Aorta (tissue), 5 donors: Measurements from ENCODE around the gene FNDC7. TPM values are rescaled to one million over a fixed set of nuclear protein-coding genes. Genes with fewer than 3 reads are reported as not detected.
"Not testable (repeated sequence)": the region's sequence is repeated elsewhere in the genome, so short reads cannot be mapped to it uniquely, and the experiment has no call there.

Experiments
- ATAC-seq: fragments of 200-7000 bp; cut with Tn5 transposase; one replicate; pipeline ENCODE4 v1.9.1; 2022; ENCODE audit warnings: moderate library complexity; ENCODE audit not compliant: low FRiP score
- DNase-seq, 2 donors: peaks; one replicate each; pipeline ENCODE4 v3.0.0-alpha.2; 2020
- H3K27ac ChIP-seq, 2 donors: one replicate each; pipeline ENCODE4 v1.5.1; 2013; ENCODE audit warnings: low read length in 2 of 2, mild to moderate bottlenecking in 2 of 2, moderate library complexity in 2 of 2, control low read depth in 1 of 2, inconsistent platforms in 1 of 2, low read depth in 1 of 2
- H3K27me3 ChIP-seq, 2 donors: one replicate each; pipeline ENCODE4 v1.6.1; 2013; ENCODE audit warnings: control low read depth in 1 of 2, low read length in 1 of 2, mild to moderate bottlenecking in 1 of 2, moderate library complexity in 1 of 2; ENCODE audit not compliant: insufficient read depth in 2 of 2, control insufficient read depth in 1 of 2
- H3K36me3 ChIP-seq, 2 donors: one replicate each; pipeline ENCODE4 v1.6.1; 2013; ENCODE audit warnings: control low read depth in 1 of 2, low read length in 1 of 2, mild to moderate bottlenecking in 1 of 2; ENCODE audit not compliant: insufficient read depth in 2 of 2, control insufficient read depth in 1 of 2
- H3K4me1 ChIP-seq, 2 donors: one replicate each; pipeline ENCODE4 v1.6.1; 2013; ENCODE audit warnings: low read length in 2 of 2, control low read depth in 1 of 2, mild to moderate bottlenecking in 1 of 2, moderate library complexity in 1 of 2; ENCODE audit not compliant: insufficient read depth in 2 of 2, control insufficient read depth in 1 of 2
- H3K4me3 ChIP-seq, 2 donors: one replicate each; pipeline ENCODE4 v1.5.1; 2013; ENCODE audit warnings: low read length in 2 of 2, control low read depth in 1 of 2, mild to moderate bottlenecking in 1 of 2
- H3K9me3 ChIP-seq: one replicate; pipeline ENCODE4 v1.6.1; 2013; ENCODE audit warnings: mild to moderate bottlenecking, low read length; ENCODE audit not compliant: control insufficient read depth
- WGBS, 2 donors: extraction: QIAGEN DNeasy Blood & Tissue Kit; methylation state at CpG; one replicate each; pipeline ENCODE4 v1.1.7; 2013; 5-methylcytosine and 5-hydroxymethylcytosine counted together
- intact Hi-C, 2 donors: fragments of 100-400 bp; cut with DNase I; formaldehyde crosslinking; loops; one replicate each; pipeline versions ENCODE4 v1.14.2 to v1.15.0; 2022
- polyA plus RNA-seq, 2 donors: library from polyadenylated mRNA; stranded (reverse); fragments of 200-250 nt; gene quantifications; one replicate each; pipeline ENCODE4 v1.2.3, GENCODE V29; 2013
- total RNA-seq, 2 donors: library from RNA; stranded (reverse); fragmentation: NEBNext Ultra II Directional; extraction: Animal tissue kit (Norgen Biotek cat#: 25700); gene quantifications; one replicate each; pipeline ENCODE4 v1.2.1, GENCODE V29; 2021
- donor health status: healthy with polysubstance abuse.
- donor health status: Bipolar disorder and iron deficiency.
- donor health status: DM: no; HTN: no; CAD: no.
- donor health status: DM: no; HTN: no; CAD: no.
- donor health status: DM: yes; HTN: yes; CAD: no.

The FNDC7 gene
- total and polyA plus RNA-seq, 4 donors, result 0.15 TPM; not detected in 3

- intact Hi-C loops, result loop anchor here (2.0 kb wide), 1 partner anchor 55 kb away; the partner anchor contains the start of gene STXBP3 (in 2 of the 2)
These were observed 20.6 kb upstream of the FNDC7 start, which contains the start of gene PRPF38B for GRCh38 chr1:108691942-108692723. Gene PRPF38B (plus strand): TSS chr1:108692310. CDS start chr1:108692592, 282 bp downstream.

GRCh38 chr1:108692724-108693655 is 19.7 kb upstream of the FNDC7 start:
- DNase-seq (peak; percentile 69 to 74), ATAC-seq (peak; percentile 66)
- intact Hi-C loops, result loop anchor here (2.0 kb wide), 1 partner anchor 54 kb away; the partner anchor contains the start of gene STXBP3 (in 2 of the 2)
- Histone ChIP-seq H3K9me3 (no peaks in the 10 kb centered on the region), H3K4me3 (peak overlapping the region; percentile 76 to 91), H3K27me3 (no peaks in the 10 kb centered on the region), H3K36me3 (no peaks in the 10 kb centered on the region), H3K27ac (peak overlapping the region; percentile 36 to 98), H3K4me1 (no peaks in the 10 kb centered on the region)
- WGBS, 2 donors, result 1% methylated on average over 36 of the region's 36 CpGs

More at GRCh38 chr1:108691942-108692723, 20.6 kb upstream of the FNDC7 start, which contains the start of gene PRPF38B:
- no peaks in the 10 kb centered on the region for H3K4me1 ChIP-seq
- no peaks in the 10 kb centered on the region for H3K9me3 ChIP-seq
- H3K36me3 ChIP-seq, result no peaks in the 10 kb centered on the region
- peak; percentile 99 for ATAC-seq
- no peaks in the 10 kb centered on the region for H3K27me3 ChIP-seq
- H3K4me3 ChIP-seq, result peak within 1 kb of the TSS; percentile 76 to 91
- H3K27ac ChIP-seq, result peak within 1 kb of the TSS; percentile 36 to 98
- DNase-seq, result peak; percentile 97 to 98
- WGBS, 2 donors, result 0% methylated on average over 49 to 59 of the region's 59 CpGs

- Histone ChIP-seq H3K4me1 (no peaks in the 10 kb centered on the region), H3K27me3 (no peaks in the 10 kb centered on the region), H3K9me3 (no peaks in the 10 kb centered on the region), H3K27ac (no peak overlapping the region), H3K36me3 (peaks cover 0 to 2% of the 10 kb centered on the region in 2 donors), H3K4me3 (no peak overlapping the region)
- DNase-seq, result no peak
- ATAC-seq, result no peak
- WGBS, 2 donors, result 69 to 71% methylated on average over 5 of the region's 5 CpGs
- intact Hi-C loops, result no loop called here
These were observed 17.2 kb upstream of the FNDC7 start for GRCh38 chr1:108695535-108695934.

GRCh38 chr1:108699375-108700332 is 13.1 kb upstream of the FNDC7 start:
- no peak overlapping the region for H3K27ac ChIP-seq
- 80 to 83% methylated on average over 22 of the region's 22 CpGs for WGBS, 2 donors
- H3K36me3 ChIP-seq, result peaks cover 0 to 2% of the 10 kb centered on the region in 2 donors

GRCh38 chr1:108701176-108701849 is 11.4 kb upstream of the FNDC7 start:
- 73 to 75% methylated on average over 5 of the region's 5 CpGs for WGBS, 2 donors
- intact Hi-C loops, result no loop called here
- H3K4me3 ChIP-seq, result no peak overlapping the region
- ATAC-seq (no peak), DNase-seq (no peak)
- H3K27ac ChIP-seq, result no peak overlapping the region
- H3K27me3 ChIP-seq, result no peaks in the 10 kb centered on the region
- H3K9me3 ChIP-seq, result no peaks in the 10 kb centered on the region
- no peaks in the 10 kb centered on the region for H3K4me1 ChIP-seq
- H3K36me3 ChIP-seq, result peaks cover 0 to 2% of the 10 kb centered on the region in 2 donors

More at GRCh38 chr1:108699375-108700332, 13.1 kb upstream of the FNDC7 start:
- no peaks in the 10 kb centered on the region for H3K4me1 ChIP-seq
- ATAC-seq (no peak), DNase-seq (no peak)
- no peaks in the 10 kb centered on the region for H3K27me3 ChIP-seq
- intact Hi-C loops, result no loop called here
- H3K9me3 ChIP-seq, result no peaks in the 10 kb centered on the region
- no peak overlapping the region for H3K4me3 ChIP-seq

GRCh38 chr1:108702109-108702508 is 10.6 kb upstream of the FNDC7 start:
- H3K9me3 ChIP-seq, H3K27me3 ChIP-seq, ATAC-seq, H3K36me3 ChIP-seq, H3K27ac ChIP-seq, H3K4me1 ChIP-seq, intact Hi-C loops, H3K4me3 ChIP-seq, DNase-seq: not testable (repeated sequence)
- WGBS, 2 donors, result 94 to 95% methylated on average over 6 of the region's 6 CpGs

- H3K36me3 ChIP-seq, result peaks cover 0 to 2% of the 10 kb centered on the region in 2 donors
- H3K27me3 ChIP-seq, result no peaks in the 10 kb centered on the region
- DNase-seq, result no peak
- 74 to 82% methylated on average over 6 of the region's 6 CpGs for WGBS, 2 donors
- no peak for ATAC-seq
- no peak overlapping the region for H3K27ac ChIP-seq
- intact Hi-C loops, result loop anchor here in 1 of 2 donors (2.0 kb wide), 1 partner anchor 37 kb away; no protein-coding TSS in a partner anchor
- no peaks in the 10 kb centered on the region for H3K9me3 ChIP-seq
- H3K4me1 ChIP-seq, result no peaks in the 10 kb centered on the region
- no peak overlapping the region for H3K4me3 ChIP-seq
These were observed 8.8 kb upstream of the FNDC7 start for GRCh38 chr1:108703939-108704338.
